H1 (cell line): Measurements from ENCODE around the gene OR2K2. TPM values are rescaled to one million over a fixed set of nuclear protein-coding genes. Genes with fewer than 3 reads are reported as not detected.

Experiments used
- CTCF ChIA-PET: fragments of 300-600 bp; sonication (Branson Sonifier 250); formaldehyde crosslinking; loops from one replicate; lab custom pipeline; 2021; ENCODE audit not compliant: partially characterized antibody; lab: Charles Lee
- POLR2A ChIA-PET: fragments of 300-600 bp; sonication (Branson Sonifier 250); formaldehyde crosslinking; loops from one replicate; lab custom pipeline; 2021; ENCODE audit warnings: inconsistent platforms; ENCODE audit not compliant: partially characterized antibody; lab: Charles Lee
- DNase-seq, 2 experiments: peaks; one replicate each; pipeline versions ENCODE4 v3.0.0 to v3.0.0-alpha.2; 2010 to 2022; ENCODE audit warnings: low spot score in 2 of 2, low read depth in 1 of 2, mixed read lengths in 1 of 2
- FAIRE-seq: peaks from 2 replicates; lab custom pipeline; 2011; peaks lifted over from hg19 to GRCh38; lab: Jason Lieb, UNC
- H2AFZ ChIP-seq: 2 replicates; pipeline ENCODE4 v1.8.1; 2012; ENCODE audit warnings: low read length, inconsistent platforms
- H2AK5ac ChIP-seq: 2 replicates; pipeline ENCODE4 v1.6.1; 2013; ENCODE audit warnings: low read depth, low read length
- H2BK120ac ChIP-seq: replicated peaks from 2 replicates; pipeline ENCODE3; 2013; ENCODE audit warnings: low read depth, low read length, inconsistent platforms
- H2BK12ac ChIP-seq: 2 replicates; pipeline ENCODE4 v1.6.1; 2013; ENCODE audit warnings: low read depth, low read length
- H2BK15ac ChIP-seq: 2 replicates; pipeline ENCODE4 v1.6.1; 2013; ENCODE audit warnings: low read length
- H2BK20ac ChIP-seq: 2 replicates; pipeline ENCODE4 v1.6.1; 2013; ENCODE audit warnings: low read length
- H2BK5ac ChIP-seq: 2 replicates; pipeline ENCODE4 v1.6.1; 2013; ENCODE audit warnings: low read depth, low read length
- H3K14ac ChIP-seq: 2 replicates; pipeline ENCODE4 v1.6.1; 2013; ENCODE audit warnings: inconsistent platforms; ENCODE audit not compliant: insufficient read length
- H3K18ac ChIP-seq: 2 replicates; pipeline ENCODE4 v1.6.1; 2013; ENCODE audit warnings: low read length; ENCODE audit errors: extremely low read depth
- H3K23ac ChIP-seq: 2 replicates; pipeline ENCODE4 v1.6.1; 2013; ENCODE audit warnings: inconsistent platforms; ENCODE audit not compliant: insufficient read length
- H3K23me2 ChIP-seq: 2 replicates; pipeline ENCODE4 v1.6.1; 2013; ENCODE audit warnings: low read depth, low read length
- H3K27ac ChIP-seq: 2 replicates; pipeline ENCODE4 v1.6.1; 2011; ENCODE audit warnings: low read depth, low read length, inconsistent platforms
- H3K27me3 ChIP-seq, 4 experiments: replicated peaks in 1 of 4; 1 replicate in 1 of 4; 2 replicates in 3 of 4; pipeline versions ENCODE4 v1.6.1 to v1.8.1; 2011 to 2013; ENCODE audit warnings: low read length in 3 of 4, mild to moderate bottlenecking in 3 of 4, inconsistent platforms in 2 of 4, mixed read lengths in 2 of 4, moderate library complexity in 1 of 4; ENCODE audit not compliant: control insufficient read depth in 3 of 4, insufficient read depth in 3 of 4; ENCODE audit errors: extremely low read depth in 1 of 4
- H3K36me3 ChIP-seq, 4 experiments: 2 replicates each; pipeline versions ENCODE4 v1.6.1 to v1.8.1; 2011 to 2013; ENCODE audit warnings: mild to moderate bottlenecking in 4 of 4, low read length in 3 of 4, moderate library complexity in 2 of 4, control low read depth in 1 of 4, inconsistent platforms in 1 of 4; ENCODE audit not compliant: insufficient read depth in 4 of 4, control insufficient read depth in 2 of 4
- H3K4ac ChIP-seq: replicated peaks from 2 replicates; pipeline ENCODE3; 2013; ENCODE audit warnings: low read length, low read depth, mixed read lengths, inconsistent platforms; ENCODE audit not compliant: insufficient read length
- H3K4me1 ChIP-seq, 4 experiments: replicated peaks in 1 of 4; 1 replicate in 1 of 4; 2 replicates in 3 of 4; pipeline versions ENCODE4 v1.6.1 to v1.8.1; 2011 to 2013; ENCODE audit warnings: low read length in 3 of 4, inconsistent platforms in 2 of 4, mixed read lengths in 1 of 4; ENCODE audit not compliant: insufficient read depth in 4 of 4, control insufficient read depth in 3 of 4
- H3K4me2 ChIP-seq, 2 experiments: 2 replicates each; pipeline versions ENCODE4 v1.6.1 to v1.8.1; 2011 to 2013; ENCODE audit warnings: low read depth in 2 of 2, low read length in 2 of 2, control low read depth in 1 of 2, inconsistent platforms in 1 of 2, mild to moderate bottlenecking in 1 of 2; ENCODE audit not compliant: insufficient read depth in 1 of 2
- H3K4me3 ChIP-seq, 4 experiments: fragments of 200-600, 300-600 bp in 1 of 4; sonication (generic), shearing (Covaris generic), sonication (Bioruptor Twin) in 1 of 4; 2 replicates each; pipeline versions ENCODE4 v1.5.1 to v1.8.1; 2011 to 2016; ENCODE audit warnings: low read length in 4 of 4, low read depth in 3 of 4, control low read depth in 2 of 4, inconsistent platforms in 2 of 4, mild to moderate bottlenecking in 2 of 4, mixed read lengths in 1 of 4, moderate library complexity in 1 of 4; ENCODE audit not compliant: insufficient read depth in 2 of 4; ENCODE audit errors: extremely low read depth in 1 of 4
- H3K56ac ChIP-seq: replicated peaks from 2 replicates; pipeline ENCODE3; 2013; ENCODE audit warnings: low read depth, mild to moderate bottlenecking, mixed read lengths, low read length, inconsistent platforms; ENCODE audit not compliant: insufficient read length
- H3K79me1 ChIP-seq: 2 replicates; pipeline ENCODE4 v1.6.1; 2013; ENCODE audit warnings: low read depth, low read length, control low read depth
- H3K79me2 ChIP-seq, 2 experiments: 2 replicates each; pipeline versions ENCODE4 v1.6.1 to v1.8.1; 2012 to 2013; ENCODE audit warnings: low read length in 2 of 2, mild to moderate bottlenecking in 2 of 2, inconsistent platforms in 1 of 2; ENCODE audit not compliant: insufficient read depth in 2 of 2, control insufficient read depth in 1 of 2
- H3K9ac ChIP-seq, 4 experiments: replicated peaks in 1 of 4; 1 replicate in 1 of 4; 2 replicates in 3 of 4; pipeline versions ENCODE4 v1.6.1 to v1.8.1; 2011 to 2013; ENCODE audit warnings: low read depth in 3 of 4, low read length in 3 of 4, control low read depth in 2 of 4, mild to moderate bottlenecking in 2 of 4, moderate library complexity in 2 of 4, inconsistent platforms in 1 of 4; ENCODE audit errors: extremely low read depth in 1 of 4
- H3K9me3 ChIP-seq, 2 experiments: 2 replicates each; pipeline versions ENCODE4 v1.6.1 to v1.8.1; 2012 to 2013; ENCODE audit warnings: mild to moderate bottlenecking in 2 of 2, moderate library complexity in 2 of 2, control low read depth in 1 of 2, inconsistent platforms in 1 of 2, low read depth in 1 of 2, low read length in 1 of 2, mixed read lengths in 1 of 2; ENCODE audit not compliant: insufficient read depth in 2 of 2
- H4K20me1 ChIP-seq, 2 experiments: replicated peaks in 1 of 2; 2 replicates each; pipeline versions ENCODE3 to v1.8.1; 2011 to 2013; ENCODE audit warnings: inconsistent platforms in 2 of 2, low read length in 2 of 2, mild to moderate bottlenecking in 1 of 2; ENCODE audit not compliant: insufficient read depth in 2 of 2, control insufficient read depth in 1 of 2
- H4K5ac ChIP-seq: 2 replicates; pipeline ENCODE4 v1.6.1; 2013; ENCODE audit warnings: low read length, low read depth, mixed read lengths, inconsistent platforms; ENCODE audit not compliant: insufficient read length
- H4K8ac ChIP-seq: 2 replicates; pipeline ENCODE4 v1.8.0; 2013; ENCODE audit warnings: mild to moderate bottlenecking, moderate library complexity, low read length, inconsistent platforms; ENCODE audit not compliant: insufficient read depth; ENCODE audit errors: extremely low read depth
- H4K91ac ChIP-seq: replicated peaks from 2 replicates; pipeline ENCODE3; 2013; ENCODE audit warnings: low read length, mixed read lengths, inconsistent platforms; ENCODE audit not compliant: insufficient read length
- CHD1 ChIP-seq: IDR thresholded peaks from 2 replicates; pipeline ENCODE4 v1.6.1; 2012; ENCODE audit warnings: low read depth, low read length, improper control_type of control experiment
- FOSL1 ChIP-seq: IDR thresholded peaks from 2 replicates; pipeline ENCODE4 v1.6.1; 2011; ENCODE audit warnings: mild to moderate bottlenecking, low read depth, low read length, moderate library complexity; ENCODE audit not compliant: insufficient read depth
- GTF2F1 ChIP-seq: IDR thresholded peaks from 2 replicates; pipeline ENCODE4 v1.6.1; 2012; ENCODE audit warnings: low read depth, low read length, improper control_type of control experiment, borderline replicate concordance
- JUN ChIP-seq: IDR thresholded peaks from 2 replicates; pipeline ENCODE4 v1.6.1; 2011; ENCODE audit warnings: low read depth, mild to moderate bottlenecking, improper control_type of control experiment, low read length
- MAFK ChIP-seq: IDR thresholded peaks from 2 replicates; pipeline ENCODE4 v1.6.1; 2012; ENCODE audit warnings: low read depth, mild to moderate bottlenecking, improper control_type of control experiment, low read length
- NANOG ChIP-seq: IDR thresholded peaks from 2 replicates; pipeline ENCODE4 v1.6.1; 2011; ENCODE audit warnings: low read length, low read depth, mild to moderate bottlenecking, inconsistent platforms; ENCODE audit not compliant: insufficient read depth, poor library complexity, severe bottlenecking
- SAP30 ChIP-seq: fragments of 300-600 bp; sonication (generic); IDR thresholded peaks from 2 replicates; pipeline ENCODE4 v1.7.1; 2012; ENCODE audit warnings: low read length, moderate library complexity, mild to moderate bottlenecking, inconsistent platforms; ENCODE audit not compliant: insufficient read depth, insufficient replicate concordance
- SP4 ChIP-seq: IDR thresholded peaks from 2 replicates; pipeline ENCODE4 v1.6.1; 2012; ENCODE audit warnings: low read length, inconsistent platforms
- SRF ChIP-seq: IDR thresholded peaks from 2 replicates; pipeline ENCODE4 v1.6.1; 2011; ENCODE audit warnings: mild to moderate bottlenecking, low read depth, low read length, moderate library complexity
- TBP ChIP-seq: IDR thresholded peaks from 2 replicates; pipeline ENCODE4 v1.6.1; 2011; ENCODE audit warnings: low read depth, low read length, improper control_type of control experiment
- ZNF274 ChIP-seq: IDR thresholded peaks from 2 replicates; pipeline ENCODE4 v1.7.0; 2012; ENCODE audit warnings: low read length, borderline replicate concordance; ENCODE audit errors: extremely low read depth
- WGBS, 2 experiments: shearing (Covaris generic) in 1 of 2; methylation state at CpG; one replicate each; pipeline versions ENCODE4 v1.1.6 to v1.1.7; 2013 to 2015; ENCODE audit warnings: low lambda C conversion rate in 2 of 2, mixed read lengths in 2 of 2, inconsistent platforms in 1 of 2, low coverage in 1 of 2, missing lambda C conversion rate in 1 of 2; ENCODE audit not compliant: insufficient replicate concordance in 2 of 2, insufficient coverage in 1 of 2, insufficient read length in 1 of 2; ENCODE audit errors: extremely low coverage in 1 of 2, missing lambda C conversion rate in 1 of 2; 5-methylcytosine and 5-hydroxymethylcytosine counted together
- polyA plus RNA-seq, 7 experiments: library from polyadenylated mRNA; depleted of rRNA in 3 of 7; stranded (reverse) in 5 of 7; unstranded in 2 of 7; fragments of >200 nt in 5 of 7; fragments of 200-250 nt in 2 of 7; gene quantifications; 1 replicate in 5 of 7; 2 replicates in 1 of 7; 4 replicates in 1 of 7; pipeline versions ENCODE4 v1.2.1 to v1.2.3, GENCODE V29; 2011 to 2013; ENCODE audit warnings: missing spikeins in 2 of 7, mixed read lengths in 2 of 7
- total RNA-seq: library from RNA; stranded (reverse); fragmentation: NEBNext Ultra II Directional; extraction: Animal tissue kit (Norgen Biotek cat#: 25700); gene quantifications from 2 replicates; pipeline ENCODE4 v1.2.1, GENCODE V29; 2021
- TF ChIP-seq, protein P1 (sequence below): IDR thresholded peaks from 2 replicates; pipeline ENCODE4 v1.6.1; 2012; ENCODE audit warnings: inconsistent platforms

OR2K2 gene
- total and polyA plus RNA-seq, 2 of the 8 experiments (the other 6 are each of a cell fraction or from before 2014, with no cell fraction given) = not detected

GRCh38 chr9:111301195-111301594 lies 28.8 kb downstream of the OR2K2 start:
- Histone ChIP-seq H2AFZ (no peak overlapping the region), H3K18ac (no peak overlapping the region), H3K4me1 (no peaks in the 10 kb centered on the region), H3K27me3 (no peaks in the 10 kb centered on the region), H2AK5ac (no peak overlapping the region), H4K91ac (no peak overlapping the region), H3K9me3 (peaks cover 0 to 4% of the 10 kb centered on the region in 2 experiments; a peak in 1 of 4 replicates), H2BK120ac (no peak overlapping the region), H3K4me3 (no peak overlapping the region), H3K79me2 (no peaks in the 10 kb centered on the region), H4K8ac (no peak overlapping the region), H2BK12ac (no peak overlapping the region), H3K4ac (no peak overlapping the region), H3K4me2 (no peak overlapping the region), H3K56ac (no peak overlapping the region), H3K9ac (no peak overlapping the region), H3K23me2 (no peaks in the 10 kb centered on the region), H3K14ac (no peak overlapping the region), H3K79me1 (no peaks in the 10 kb centered on the region), H4K5ac (no peak overlapping the region), H2BK20ac (no peak overlapping the region), H2BK15ac (no peak overlapping the region), H4K20me1 (no peaks in the 10 kb centered on the region), H3K36me3 (no peaks in the 10 kb centered on the region), H3K23ac (no peak overlapping the region), H3K27ac (no peak overlapping the region), H2BK5ac (no peak overlapping the region)
- DNase-seq (no peak), FAIRE-seq (no peak)
- CTCF ChIA-PET = interaction anchor here (0.6 kb wide), 1 partner anchor 1123 kb away, joined by 3 read pairs; no protein-coding TSS in a partner anchor
- WGBS, 2 experiments = 89% methylated on average over 1 of the region's 1 CpG; no CpG with 5 or more reads in 1 of the 2 experiments
- POLR2A ChIA-PET = no interaction called here
- no peak for TF ChIP-seq JUN
- no peak for TF ChIP-seq SAP30
- TF ChIP-seq MAFK = no peak
- TF ChIP-seq NANOG = no peak
- TF ChIP-seq GTF2F1 = no peak
- no peak for TF ChIP-seq TBP
- TF ChIP-seq ZNF274 = no peak
- TF ChIP-seq SP4 = no peak
- no peak for TF ChIP-seq SRF
- TF ChIP-seq, protein P1, sequence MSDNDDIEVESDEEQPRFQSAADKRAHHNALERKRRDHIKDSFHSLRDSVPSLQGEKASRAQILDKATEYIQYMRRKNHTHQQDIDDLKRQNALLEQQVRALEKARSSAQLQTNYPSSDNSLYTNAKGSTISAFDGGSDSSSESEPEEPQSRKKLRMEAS = no peak
- TF ChIP-seq FOSL1 = no peak
- no peak for TF ChIP-seq CHD1
